ENCODE data around the gene PCBP3.
"Not testable (repeated sequence)": the region's sequence is repeated elsewhere in the genome, so short reads cannot be mapped to it uniquely, and the experiment has no call there.

The PCBP3 gene

DNA sequence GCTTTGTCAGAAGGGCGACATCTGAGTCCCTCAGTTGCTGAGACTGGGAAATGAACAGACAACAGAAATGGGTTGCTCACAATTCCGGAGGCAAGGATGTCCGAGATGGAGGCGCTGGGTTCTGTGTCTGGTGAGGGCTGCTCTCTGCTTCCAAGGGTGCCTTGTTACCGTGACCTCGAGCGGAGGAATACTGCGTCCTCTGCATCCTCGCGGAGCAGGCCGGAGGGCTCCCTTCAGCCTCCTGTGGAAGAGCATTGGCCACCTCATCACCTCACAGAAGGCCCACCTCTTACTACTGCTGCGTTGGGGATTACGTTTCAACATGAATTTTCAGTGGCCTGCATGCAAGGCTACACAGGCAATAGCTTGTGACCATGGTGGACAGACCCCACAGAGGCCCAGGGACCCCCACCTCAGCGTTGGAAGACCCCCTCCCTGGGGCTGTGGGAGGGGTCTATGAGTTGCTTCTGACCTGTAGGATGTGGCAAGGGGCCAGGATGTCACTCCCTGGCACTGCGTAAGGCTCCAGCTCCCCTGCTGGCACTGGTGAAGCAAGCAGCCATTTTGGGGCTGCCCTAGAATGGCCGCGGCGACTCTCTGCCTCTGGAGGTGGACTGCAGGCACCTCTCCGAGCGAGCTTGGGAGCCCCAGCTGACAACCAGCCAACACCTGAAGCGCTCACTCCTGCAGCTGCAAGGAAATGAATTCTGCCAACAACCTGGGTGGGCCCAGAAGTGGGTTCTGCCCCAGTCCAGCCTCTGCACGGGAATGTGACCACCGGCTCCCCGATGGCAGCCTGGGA is 301.7 kb downstream of the PCBP3 start:
- DNase-seq (ENCODE audit: low spot score): no peak

DNA sequence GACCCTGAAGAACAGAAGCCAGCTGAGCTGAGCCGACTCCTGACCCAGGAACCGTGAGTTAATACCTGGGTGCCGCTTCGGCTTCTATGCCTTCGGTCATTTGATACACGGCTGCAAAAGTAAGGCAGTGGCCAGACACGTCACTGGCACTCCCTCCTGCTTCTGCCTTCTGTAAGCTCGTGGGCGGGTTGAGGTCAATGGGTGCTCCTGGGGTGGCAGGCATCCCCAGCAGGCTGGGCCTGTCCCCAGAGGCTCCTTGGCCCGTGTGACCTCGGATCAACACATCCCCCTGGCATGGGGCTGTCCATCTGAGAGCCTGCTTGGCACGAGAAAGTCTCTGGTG is 302.3 kb downstream of the PCBP3 start:
- DNase-seq (ENCODE audit: low spot score): no peak

DNA sequence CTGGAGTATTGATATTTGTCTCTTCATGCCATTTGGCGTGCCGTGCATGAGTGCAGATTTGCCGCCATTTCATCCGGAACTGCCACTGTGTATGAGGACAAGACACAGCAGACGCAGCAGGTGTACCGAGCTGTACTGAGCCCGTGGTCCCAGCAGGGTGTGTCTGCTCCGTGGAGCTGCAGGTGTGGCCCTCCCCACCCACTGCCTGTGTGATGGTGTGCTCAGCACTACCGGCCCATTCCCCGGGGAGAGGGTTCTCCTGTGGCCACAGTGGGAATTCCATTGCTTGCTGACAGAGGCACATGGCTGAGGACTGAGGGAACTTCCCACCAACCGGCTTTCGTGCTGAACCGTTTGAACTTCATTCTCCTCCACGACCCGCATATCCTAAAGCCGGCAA is 303.8 kb downstream of the PCBP3 start:
- no peak for DNase-seq (ENCODE audit: low spot score)

DNA sequence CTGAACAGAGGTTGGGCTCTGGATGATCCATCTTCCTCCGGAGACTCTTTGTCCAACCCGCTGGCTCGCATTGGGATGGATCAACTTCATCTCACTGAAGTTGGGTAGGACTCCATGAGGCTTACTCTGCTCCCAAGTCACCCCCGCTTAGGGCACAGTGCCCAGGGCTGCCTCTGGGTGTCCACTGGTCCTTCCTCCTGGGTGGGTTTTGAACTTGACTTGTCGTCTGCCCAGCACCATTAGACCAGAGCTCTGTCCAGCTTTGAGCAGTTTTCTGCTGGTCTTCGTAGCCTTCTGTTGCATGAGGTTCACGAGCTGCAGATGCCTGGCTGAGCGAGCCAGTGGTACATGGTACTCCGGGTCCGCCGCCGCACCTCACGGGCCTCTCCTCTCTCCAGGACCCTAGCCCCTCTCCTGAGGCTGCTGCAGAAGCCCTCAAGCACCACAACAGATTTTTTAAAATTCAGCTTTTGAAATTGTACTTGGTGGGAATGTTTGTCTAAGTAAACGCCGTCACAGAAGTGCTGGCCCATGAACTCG is 304.3 kb downstream of the PCBP3 start:
- no peak for DNase-seq (ENCODE audit: low spot score)

DNA sequence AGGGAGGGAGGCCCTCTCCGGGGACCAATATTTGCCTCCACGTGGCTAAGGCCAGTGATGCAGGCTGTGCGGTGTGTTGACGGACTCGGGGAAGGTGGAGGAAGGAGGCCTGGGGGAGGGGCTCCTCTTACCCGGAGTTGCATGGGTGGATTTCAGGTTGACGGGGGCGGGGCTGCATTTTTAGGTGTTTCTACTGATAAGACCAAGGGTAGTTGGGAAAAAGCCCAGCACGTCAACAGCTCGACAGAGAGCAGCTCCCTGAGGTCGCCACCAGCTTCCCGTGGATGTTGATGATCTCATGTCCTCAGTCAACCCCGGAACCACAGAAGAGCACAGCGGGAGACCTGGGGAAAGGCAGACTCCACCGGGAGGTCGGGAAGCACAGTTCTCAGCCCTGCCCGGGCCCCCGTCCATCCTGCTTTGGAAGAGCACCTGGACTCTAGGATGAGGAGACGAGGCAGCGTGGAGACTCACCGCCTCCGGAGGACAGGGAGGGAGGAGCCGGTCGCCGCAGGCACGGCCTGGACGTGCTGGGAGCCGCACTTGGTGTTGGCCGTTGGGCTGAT is 305.1 kb downstream of the PCBP3 start:
- no peak for DNase-seq (ENCODE audit: low spot score)

DNA sequence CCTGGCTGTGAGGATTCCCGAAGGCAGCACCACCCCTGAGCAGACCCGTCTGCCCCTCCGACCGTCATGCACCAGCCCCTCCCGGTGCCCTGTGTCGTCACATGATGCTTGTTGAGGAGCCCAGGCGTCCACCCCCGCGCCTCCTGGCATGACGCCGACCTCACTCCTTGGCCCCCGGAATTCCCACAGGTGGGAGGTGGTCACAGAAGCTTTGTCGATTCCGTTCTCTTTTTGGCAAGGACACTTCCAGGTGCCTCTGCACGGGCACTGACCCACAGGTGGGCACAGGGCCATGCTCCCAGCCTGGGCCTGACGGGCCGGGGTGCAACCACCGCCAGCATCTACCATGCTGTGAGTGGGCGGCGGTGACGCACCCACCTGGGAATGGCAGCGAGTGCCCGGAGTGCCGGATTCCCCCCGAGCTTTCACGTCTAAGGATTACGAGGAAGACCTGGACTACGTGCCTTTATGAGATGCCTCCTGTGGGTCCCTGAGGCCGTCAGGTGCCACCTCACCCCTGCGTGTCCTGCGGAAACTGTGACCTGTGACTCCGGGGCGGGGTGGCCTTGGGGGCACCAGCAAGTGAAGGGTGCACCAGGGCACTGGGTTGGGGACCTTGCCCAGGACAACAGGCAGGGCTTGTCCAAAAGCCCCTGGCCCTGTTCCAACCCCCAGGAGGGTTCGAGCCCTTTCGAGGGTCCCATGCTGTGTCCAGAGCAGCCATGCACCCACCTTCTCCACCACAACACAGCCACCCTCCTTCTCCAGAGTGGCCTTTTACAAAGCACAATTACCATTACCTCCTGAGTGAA is 306.6 kb downstream of the PCBP3 start:
- DNase-seq (ENCODE audit: low spot score): no peak

DNA sequence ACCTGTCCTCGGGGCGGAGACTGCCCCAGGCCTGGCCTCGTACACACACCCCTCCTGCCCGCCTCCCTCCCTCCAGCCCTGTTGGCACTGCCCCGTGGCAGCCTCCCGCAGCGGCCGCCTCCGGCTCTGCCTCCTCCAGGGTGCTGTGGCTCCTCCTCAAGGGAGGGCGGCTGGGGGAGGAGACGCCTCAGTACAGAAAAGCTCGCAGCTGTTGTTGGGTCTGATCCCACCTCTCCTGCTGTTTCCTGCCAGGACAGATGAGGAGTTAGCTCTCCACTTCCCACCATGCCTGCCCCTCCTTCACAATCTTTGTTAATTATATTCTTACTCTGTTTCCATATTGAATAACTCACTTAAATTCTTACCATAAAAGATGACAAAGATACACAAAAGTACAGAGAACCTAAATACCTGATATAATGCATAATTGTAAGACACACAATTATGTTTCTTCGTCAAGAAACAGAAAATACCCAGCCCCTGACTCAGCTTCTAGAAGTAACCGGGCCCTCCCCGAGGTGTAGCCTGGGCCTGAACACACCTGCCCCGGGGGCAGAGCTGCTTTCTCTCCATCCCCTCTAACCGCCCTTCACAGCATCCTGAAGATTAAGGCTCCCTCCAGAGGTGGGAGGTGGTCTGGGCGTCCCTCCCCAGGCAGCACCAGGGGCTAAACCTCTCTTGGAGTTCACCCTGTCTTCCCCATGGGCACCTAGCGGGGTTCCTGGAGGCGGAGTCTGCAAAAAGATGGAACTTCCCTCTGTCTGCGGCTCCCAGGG is 307.4 kb downstream of the PCBP3 start:
- no peak for DNase-seq (ENCODE audit: low spot score)

DNA sequence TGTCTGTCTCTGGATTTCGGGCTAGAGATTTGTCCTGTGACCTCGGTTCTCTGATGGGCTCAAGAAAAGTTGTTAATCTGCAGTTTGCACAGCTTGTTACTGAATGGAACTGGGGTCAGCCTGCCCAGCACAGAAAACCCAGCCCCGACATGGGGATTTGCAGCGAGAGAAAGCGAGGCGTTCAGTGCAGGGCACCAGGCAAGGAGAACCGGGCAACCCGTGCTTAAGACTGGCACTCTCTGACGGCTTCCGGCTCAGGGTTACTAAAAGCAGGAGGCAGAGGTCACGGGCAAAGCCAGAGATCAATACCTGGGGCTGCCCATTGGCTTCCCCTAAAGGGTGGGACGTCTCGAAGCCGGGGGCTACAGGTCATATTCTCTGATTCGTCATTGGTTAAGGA is 308.2 kb downstream of the PCBP3 start:
- no peak for DNase-seq (ENCODE audit: low spot score)

DNA sequence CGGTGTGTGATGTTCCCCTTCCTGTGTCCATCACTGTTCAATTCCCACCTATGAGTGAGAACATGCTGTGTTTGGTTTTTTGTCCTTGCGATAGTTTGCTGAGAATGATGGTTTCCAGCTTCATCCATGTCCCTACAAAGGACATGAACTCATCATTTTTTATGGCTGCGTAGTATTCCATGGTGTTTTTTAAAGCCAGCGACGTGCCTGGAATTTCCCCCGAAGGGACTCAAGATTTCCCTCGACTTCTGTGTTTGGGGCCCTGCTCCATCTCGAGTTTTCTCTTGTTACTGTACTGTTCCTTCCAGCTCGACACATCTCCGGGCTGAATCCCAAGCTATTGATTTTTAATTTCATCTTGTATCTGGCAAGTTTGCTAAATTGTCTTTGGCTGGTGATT is 309.0 kb downstream of the PCBP3 start:
- not testable (repeated sequence) for DNase-seq (ENCODE audit: low spot score)

DNA sequence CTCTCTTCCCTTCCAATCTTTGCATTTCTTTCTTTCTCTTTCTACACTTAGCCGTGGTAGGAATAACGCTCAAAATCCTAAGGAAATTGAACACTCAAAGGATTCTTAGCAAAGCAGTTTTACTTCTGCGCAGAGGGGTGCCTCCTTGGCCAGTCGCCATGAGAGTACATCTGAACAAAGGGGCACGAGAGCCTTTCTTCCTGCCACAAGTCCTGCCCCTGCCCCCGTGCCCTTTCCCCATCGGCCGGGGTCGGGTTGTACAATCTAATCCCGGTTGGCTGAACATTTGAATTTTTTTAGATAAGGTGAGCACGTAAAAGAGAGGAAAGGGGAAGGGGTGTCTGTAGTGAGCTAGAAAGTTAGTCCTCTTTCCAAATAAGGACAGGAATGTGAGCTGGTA is 309.4 kb downstream of the PCBP3 start:
- no peak for DNase-seq (ENCODE audit: low spot score)

DNA sequence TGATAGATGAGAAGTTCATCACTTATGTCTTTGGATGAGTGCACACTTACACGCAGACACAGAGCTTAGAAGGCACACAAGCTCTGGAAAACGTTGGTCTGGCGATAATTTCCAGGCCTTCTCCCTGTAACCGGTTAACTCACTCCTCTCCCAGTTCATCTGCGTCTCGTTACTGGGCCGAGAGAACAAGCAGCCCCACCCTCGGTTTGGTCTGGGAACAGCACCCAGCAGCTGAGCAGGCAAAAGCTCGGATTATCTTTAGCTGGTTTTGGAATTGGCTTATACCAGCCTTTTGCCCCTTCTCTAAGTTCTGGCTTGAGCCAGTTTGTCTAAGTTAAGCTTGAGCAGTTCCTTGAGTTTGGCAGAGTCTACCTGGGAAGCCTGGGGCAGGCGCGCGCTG is 310.7 kb downstream of the PCBP3 start:
- no peak for DNase-seq (ENCODE audit: low spot score)

DNA sequence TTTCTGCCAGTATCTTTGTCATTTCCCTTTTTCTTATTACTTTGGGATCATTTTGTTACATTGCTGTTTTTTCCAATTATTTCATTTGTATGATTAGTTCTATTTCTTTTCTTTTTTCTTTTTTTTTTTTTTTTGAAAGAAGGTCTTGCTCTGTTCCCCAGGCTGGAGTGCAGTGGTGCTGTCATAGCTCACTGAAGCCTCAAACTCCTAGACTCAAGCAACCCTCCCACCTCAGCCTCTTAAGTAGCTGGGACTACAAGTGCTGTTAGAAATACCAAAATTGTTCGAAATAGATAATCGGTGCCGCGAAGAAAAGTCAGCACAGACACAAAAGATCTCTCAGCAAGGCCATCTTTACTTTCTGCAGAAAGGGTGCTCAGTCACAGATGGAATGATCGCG is 311.4 kb downstream of the PCBP3 start:
- DNase-seq (ENCODE audit: low spot score): no peak

DNA sequence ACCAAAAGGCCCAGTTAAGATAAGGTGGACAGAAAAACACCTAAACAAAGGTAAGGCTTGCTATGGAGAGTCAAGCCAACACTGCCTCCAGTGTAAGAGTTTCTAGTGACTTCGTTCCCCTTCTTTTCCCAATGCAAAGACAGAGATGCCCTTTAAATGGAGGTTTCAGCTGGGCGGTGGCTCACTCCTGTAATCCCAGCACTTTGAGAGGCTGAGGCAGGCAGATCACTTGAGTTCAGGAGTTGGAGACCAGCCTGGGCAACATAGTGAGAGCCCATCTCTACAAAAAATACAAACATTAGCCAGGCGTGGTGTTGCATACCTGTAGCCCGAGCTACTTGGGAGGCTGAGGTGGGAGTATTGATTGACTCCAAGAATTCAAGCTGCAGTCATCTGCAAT is 314.0 kb downstream of the PCBP3 start:
- DNase-seq (ENCODE audit: low spot score): no peak

DNA sequence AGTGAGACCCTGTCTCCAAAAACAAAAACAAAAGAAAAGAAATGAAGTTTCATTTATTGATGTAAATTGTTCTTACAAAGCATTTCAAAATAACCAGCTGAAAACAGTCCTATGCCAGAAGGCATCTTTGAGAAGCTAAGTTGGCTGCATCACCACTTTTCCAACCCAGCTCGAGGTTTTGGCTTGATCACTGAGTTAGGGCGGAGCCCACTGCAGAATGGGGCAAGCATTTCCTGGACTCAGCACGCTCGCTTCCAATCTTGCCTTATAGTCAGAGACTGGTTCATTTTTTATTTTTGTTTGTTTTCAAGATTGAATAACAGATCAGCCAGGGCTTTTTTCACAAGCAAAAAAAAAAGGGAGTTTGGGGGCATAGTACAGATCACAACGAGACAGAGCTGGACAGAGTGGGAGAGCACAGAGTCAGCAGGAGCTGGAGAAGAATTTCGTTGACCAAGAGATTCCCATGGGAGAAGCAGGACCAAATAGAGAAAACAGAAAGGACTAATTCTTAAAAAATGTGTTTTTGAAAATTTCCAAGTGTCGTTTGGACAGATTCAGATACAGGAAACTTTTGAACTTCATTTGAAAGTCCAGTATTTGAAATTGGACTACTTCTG is 314.6 kb downstream of the PCBP3 start:
- no peak for DNase-seq (ENCODE audit: low spot score)

DNA sequence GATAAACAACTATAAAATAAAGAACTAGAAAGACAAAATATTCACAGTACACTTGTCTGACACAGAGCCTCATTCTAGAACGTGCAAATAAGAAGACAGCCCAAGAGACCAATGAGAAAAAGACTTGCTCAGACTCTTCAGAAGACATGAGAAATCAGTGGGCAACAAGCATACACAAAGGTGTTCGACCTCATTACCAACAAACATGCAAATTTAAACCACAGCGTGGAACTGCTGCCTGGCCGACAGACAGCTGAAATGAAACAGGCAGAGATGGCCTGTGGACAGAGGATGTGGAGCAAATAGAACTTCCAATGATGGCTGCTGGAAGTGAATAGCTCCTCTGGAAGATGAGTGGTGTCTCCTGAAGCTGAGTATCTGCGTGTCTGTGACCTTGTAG is 315.7 kb downstream of the PCBP3 start:
- no peak for DNase-seq (ENCODE audit: low spot score)

DNA sequence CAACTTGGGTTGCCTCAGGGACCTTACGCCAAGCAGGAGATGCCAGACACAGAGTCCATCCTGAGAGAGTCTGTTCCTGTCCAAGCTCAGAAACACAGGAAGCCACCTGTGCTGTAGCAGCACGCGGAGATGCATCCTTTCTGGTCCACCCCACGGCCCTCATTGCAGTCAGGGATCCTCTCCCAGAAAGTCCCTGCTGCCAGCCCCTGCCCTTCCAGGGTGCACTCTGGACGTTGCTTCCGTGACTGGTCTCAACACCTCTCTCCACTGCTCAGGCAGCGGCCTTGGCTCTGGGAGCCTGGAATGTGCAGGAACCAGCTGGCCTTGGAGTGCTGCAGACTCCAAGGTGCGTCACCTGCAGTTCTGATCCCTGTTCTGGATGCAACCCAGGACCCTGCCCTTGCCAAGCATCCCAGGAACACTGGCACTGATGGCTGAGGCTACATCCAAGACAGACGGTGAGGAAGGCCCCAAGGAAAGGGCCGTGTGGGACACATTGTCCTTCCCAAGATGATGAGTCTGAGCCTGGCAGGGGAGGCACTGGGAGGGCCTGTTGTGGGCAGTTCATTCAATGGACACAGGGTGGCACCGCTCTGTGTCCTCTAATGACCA is 316.4 kb downstream of the PCBP3 start:
- no peak for DNase-seq (ENCODE audit: low spot score)

DNA sequence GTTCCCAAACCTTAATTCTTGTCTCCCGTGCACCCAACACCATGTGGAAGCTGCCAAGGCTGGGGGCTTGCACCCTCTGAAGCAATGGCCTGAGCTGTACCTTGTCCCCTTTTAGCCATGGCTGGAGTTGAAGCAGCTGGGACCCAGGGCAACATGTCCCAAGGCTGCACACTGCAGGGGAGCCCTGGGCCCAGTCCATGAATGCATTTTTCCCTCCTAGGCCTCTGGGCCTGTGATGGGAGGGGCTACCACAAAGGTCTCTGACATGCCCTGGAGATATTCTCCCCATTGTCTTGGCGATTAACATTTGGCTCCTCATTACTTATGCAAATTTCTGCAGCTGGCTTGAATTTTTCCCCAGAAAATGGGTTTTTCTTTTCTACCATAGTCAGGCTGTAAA is 317.9 kb downstream of the PCBP3 start:
- DNase-seq (ENCODE audit: low spot score): not testable (repeated sequence)

DNA sequence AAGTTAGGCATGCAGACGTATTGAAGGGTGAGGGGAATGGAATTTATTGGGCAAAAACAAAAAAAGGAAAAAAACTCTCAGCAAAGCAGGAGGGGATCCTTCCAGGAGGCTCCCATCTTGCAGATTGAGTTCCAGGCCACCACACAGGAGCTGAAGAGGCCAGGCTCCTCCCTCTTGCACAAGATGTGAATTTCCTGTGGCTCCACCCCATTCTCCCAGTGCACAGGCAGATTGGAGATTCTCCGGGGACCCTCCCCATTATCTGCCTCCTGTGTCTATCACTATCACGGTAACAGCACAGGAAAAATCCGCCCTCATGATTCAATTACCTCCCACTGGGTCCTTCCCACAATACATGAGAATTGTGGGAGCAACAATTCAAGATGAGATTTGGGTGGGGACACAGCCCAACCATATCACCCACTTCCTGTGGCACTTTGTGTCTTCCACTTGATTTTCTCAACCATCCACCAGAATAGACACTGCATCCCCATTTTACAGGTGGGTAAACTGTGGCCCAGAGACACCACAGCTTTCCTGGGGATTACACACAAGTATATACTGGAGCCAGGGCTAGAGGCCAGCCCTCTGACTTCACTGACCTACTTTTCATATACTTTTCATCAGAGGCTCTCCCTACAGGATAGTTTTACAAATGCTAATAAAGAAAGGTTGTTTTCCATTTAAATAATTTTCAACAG is 319.2 kb downstream of the PCBP3 start:
- no peak for DNase-seq (ENCODE audit: low spot score)

DNA sequence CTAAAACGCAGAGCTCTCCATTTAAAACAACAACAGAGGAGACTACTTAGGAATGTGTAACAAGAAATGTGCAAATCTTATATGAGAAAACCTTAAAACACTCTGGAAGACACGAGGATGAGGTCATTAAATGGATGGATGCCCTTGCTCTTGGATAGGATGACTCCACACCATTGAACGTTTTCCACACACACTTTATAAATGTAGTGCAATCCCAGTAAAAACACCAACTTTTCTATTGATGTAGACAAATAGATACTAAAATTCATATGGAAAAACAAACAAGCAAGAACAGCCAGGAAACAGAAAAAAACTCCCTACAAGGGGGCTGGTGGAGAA is 319.7 kb downstream of the PCBP3 start:
- no peak for DNase-seq (ENCODE audit: low spot score)

DNA sequence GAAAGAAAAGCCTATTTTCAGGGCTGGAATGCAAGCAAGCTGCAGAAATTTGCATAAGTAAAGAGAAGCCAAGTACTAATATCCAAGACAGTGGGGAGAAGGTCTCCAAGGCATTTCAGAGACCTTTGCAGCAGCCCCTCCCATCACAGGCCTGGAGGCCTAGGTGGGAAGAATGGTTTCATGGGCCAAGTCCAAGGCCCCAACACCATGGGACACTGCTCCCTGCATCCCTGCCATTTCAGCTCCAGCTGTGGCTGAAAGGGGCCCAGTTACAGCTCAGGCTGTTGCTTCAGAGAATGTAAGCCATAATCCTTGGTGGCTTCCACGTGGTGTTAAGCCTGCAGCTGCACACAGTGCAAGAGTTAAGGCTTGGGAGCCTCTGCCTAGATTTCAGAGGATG is 321.1 kb downstream of the PCBP3 start:
- no peak for DNase-seq (ENCODE audit: low spot score)
